GM18502 (cell line): ENCODE measurements around the gene LRRIQ4.

Experiments used
- ATAC-seq: cut with Tn5 transposase; IDR thresholded peaks from one replicate; pipeline ENCODE4 v1.9.1; 2021; ENCODE audit warnings: mild to moderate bottlenecking; ENCODE audit not compliant: unreplicated experiment, poor library complexity

The LRRIQ4 gene

DNA sequence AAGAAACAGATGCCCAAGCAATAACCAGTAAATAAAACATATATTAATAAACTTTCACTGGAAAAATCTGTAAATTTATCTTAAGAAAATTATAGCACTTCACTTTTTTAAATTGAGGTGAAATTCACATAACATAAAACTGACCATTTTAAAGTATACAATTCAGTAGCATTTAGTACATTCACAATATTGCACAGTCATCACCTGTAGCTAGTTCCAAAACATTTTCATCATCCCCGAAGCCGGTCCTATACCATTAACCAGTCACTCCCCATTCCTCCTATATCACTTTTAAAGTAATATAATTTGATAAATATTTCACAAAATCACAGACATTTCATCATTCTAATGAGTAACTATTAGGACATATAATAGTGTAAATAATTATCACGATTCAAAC lies 8.0 kb upstream of the LRRIQ4 start:
- ATAC-seq, result no peak

DNA sequence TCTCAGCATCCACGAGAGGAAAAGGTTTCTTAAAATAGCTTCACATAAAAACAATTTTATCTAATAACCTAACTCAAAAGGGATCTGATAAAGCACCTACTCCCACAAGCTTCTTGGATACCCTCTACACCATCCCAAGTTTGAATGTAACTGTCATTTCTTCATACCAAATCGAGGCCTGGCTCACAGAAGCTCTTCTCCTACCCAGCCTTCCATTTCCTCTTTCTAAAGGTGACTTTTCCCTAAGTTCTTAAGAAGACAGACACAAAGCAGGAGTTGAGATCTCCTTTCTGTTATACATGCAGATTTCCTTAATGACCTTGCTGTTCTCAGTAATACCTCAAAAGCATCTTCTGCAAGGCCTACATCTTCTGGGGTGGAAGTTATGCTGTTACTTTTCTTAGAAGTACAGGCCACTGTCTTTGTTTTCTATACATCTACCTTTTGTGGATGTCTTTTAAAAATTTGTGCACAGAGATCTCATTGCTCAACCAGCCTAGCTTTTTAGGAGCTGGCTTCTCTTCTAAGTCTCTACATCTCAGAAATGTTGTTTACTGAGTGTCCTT lies 3.4 kb upstream of the LRRIQ4 start:
- ATAC-seq, result no peak

DNA sequence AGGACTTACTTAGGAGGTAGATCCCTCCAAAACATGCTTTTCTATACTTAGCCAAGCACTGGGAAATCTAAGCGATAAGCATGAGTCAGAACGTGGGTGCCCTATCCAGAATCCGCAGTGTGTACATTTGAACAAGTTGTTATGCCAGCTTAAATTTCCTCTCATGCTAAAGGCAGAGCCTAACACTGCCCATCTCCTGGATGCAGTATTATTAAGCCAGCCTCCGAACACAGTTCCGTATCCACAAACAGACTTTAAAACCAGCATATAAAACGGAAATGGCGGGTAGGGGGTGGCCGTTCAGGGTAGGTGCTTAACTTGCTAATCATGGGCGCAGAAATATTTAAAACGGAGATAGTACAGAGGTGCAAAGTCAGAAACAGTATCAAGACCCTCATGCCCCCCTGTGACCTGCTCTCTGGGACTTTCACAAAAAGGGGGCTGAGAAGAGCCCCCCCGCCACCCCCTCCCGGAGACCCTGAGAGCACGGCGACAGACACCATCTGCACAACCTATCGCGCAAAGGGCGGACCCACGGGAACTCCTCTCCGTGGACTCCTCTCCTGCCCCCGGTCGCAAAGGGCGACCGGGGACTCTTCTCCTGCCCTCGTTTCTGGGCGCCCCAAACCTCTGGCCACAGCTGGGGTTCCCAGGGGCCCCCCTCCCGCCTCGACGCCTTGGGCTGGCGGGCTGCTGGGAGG lies 889 bp upstream of the LRRIQ4 start:
- no peak for ATAC-seq

DNA sequence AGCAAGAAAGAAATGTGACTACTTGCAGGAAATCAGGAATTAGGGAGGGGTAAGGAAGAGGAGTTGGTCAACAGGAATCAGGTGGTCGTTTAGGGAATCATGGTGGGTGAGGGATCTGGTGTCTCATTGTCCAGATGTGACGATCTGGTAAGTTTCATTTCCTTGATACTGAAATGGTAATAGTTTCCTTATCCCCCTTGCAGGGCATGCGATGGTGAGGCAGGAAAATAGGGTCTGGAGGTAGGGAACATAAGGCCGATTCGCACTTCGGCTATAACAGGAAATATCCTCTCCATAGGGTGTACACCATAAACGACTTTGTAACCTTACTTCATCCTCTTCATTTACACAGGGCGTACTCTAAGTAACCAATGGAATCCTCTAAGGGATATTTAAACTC lies 608 bp downstream of the LRRIQ4 start:
- no peak for ATAC-seq

DNA sequence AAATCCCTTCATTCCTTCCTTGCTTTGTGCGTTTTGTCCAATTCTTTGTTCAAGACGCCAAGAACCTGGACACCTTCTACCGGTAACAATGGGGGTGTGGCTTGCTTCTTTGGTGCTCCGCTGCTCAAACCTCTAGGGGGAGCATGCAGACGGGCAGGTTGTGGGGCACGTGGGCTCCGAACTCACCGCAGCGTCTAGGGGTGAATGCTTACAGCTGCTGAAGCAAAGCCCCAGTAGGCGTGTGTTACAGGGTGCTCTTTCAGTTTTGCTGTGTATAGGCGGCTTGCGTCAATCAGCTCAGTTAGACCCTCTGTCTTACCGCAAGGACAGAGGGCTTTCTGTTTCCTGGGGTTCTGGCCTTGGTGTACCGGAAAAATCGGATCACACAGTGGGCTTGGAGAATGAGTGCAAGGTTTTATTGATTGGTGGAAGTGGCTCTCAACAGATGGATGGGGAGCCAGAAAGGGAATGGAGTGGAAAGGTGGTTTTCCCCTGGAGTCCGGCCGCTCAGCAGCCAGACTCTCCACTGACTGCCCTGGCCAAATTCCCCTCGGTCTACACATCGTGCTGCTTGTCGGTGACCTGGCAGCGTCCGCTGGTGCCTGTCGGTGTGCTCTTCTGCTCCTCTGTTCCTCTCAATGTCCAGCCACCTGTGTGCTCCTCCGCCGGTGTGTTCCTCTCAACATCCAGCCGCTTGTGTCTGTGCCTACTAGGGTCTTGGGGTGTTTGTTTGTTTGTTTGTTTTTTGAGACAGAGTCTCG lies 1.3 kb downstream of the LRRIQ4 start:
- ATAC-seq, result peak; percentile 90

DNA sequence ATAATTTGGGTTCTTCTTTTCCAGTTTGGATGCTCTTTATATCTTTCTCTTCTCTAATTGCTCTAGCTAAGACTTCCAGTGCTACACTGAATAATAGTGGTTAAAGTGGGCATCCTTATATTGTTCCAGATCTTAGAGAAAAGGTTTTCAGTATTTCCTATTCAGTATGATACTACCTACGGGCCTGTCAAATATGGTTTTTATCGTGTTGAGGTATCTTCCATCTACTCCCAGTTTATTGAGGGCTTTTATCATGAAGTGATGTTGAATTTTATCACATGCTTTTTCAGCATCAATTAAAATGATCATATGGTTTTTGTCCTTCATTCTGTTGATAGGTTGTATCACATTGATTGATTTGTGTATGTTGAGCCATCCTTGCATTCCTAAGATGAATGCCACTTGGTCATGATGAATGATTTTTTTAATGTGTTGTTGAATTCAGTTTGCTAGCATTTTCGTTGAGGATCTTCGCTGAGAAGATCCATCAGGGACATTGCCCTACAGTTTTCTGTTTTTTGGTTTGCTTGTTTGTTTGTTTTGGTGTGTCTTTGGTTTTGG lies 3.0 kb downstream of the LRRIQ4 start:
- no peak for ATAC-seq

DNA sequence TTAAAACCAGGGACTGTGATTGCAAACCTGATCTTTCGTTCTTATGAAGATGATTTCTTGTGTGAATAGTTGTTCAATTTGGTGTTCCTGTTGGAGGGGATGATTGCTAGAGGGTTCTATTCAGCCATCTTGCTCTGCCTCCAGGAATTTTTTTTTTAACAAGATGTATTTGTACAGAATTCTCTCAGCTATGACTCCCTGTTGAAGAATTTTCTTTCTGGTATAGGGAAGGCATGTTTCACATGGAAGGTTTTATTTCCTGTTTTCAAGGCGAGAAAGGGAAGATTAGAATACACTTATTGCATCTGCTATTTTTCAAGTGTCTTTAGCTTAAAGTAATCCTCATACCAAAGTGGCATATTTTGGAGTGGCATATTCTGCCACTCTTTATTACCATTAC lies 5.6 kb downstream of the LRRIQ4 start:
- ATAC-seq, result no peak

DNA sequence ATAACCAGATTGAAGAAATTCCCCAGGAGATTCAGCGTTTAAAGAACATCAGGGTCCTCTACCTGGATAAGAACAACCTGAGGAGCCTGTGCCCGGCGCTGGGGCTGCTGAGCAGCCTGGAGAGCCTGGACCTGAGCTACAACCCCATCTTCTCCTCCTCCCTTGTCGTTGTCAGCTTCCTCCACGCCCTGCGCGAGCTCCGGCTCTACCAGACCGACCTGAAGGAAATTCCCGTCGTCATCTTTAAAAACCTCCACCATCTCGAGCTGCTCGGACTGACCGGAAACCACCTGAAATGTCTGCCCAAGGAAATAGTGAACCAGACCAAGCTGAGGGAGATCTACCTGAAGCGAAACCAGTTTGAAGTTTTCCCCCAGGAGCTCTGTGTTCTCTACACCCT lies 9.4 kb downstream of the LRRIQ4 start:
- ATAC-seq, result no peak

DNA sequence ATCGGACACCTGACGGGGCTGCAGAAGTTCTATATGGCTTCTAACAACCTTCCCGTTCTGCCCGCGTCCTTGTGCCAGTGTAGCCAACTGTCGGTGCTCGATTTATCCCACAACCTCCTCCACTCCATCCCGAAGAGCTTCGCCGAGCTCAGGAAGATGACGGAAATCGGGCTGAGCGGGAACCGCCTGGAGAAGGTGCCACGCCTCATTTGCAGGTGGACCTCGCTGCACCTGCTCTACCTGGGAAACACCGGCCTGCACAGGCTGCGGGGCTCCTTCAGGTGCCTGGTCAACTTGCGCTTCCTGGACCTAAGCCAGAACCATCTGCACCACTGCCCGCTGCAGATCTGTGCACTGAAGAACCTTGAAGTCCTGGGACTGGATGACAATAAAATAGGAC lies 9.9 kb downstream of the LRRIQ4 start:
- no peak for ATAC-seq

DNA sequence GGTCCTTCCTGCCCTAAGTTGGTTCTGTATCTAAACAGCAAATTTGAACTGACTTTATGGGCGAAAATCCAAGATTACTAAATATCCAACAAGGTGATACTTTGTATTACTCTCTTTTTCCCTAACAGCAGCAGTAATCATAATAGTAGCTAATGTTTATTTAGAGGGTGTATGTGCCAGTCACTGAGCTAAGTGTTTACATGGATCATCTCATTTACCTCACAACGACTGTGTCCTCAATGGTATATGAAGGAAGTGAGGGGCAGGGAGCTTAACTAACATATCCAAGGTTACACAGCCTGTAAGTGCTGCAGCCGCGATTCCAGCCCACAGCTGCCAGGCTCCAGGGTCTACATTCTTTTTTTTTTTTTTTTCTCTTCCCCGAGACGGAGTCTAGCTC lies 10.3 kb downstream of the LRRIQ4 start:
- no peak for ATAC-seq

DNA sequence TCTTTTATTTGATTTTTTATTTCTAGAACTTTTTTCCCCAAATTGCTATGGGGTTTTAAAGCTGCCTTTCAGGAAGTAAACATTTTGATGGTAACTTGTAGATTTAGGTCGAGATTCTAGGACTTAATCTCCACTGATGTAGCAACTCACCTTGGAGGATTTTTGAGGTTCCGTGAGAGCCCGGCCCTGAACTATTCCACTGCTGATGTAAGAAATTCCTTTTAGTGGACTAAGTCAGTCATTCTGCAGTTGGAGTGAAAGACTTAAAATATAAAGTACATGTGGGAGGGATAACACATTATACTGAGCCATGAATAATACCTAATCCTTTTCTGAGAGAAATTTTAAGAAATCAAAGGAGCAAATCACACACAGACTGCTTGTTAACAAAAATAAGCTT lies 12.6 kb downstream of the LRRIQ4 start:
- ATAC-seq, result no peak

DNA sequence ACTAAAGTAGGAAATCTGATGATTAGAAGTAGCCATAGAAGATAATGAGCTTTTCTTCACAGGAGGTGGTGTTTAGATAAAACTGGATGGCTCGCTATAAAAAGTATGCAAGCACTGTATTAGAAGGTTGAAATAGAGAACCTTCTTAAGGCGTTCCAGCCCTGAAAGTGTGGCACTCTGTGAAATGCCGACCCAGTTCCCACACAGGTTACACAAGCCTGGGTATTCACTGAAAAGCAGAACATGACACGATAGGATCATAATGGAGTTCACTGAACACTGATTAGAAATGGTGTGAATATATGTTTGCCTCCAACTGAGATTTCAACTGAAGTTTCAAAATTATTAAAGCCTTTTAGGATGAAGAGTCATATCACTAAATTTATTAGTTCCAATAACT lies 15.0 kb downstream of the LRRIQ4 start:
- ATAC-seq, result no peak

DNA sequence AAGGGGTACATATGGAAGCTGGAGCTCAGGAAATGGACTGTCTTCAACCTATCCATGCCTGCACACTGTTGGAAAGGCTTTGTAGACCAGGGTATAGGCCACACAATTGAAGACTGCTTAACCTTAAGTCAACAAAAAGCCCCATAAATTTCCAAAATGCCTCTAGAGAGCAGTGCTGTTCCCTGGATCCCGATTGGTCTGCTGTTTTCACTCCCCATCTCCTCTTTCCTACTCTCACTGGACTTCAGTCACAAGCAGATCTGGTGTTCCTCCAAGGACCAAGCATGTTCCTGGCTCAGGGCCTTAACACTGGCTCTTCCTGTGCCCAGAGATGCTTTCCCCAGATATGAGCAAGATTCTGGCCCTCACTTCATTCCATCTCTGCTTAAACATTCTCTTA lies 22.9 kb downstream of the LRRIQ4 start:
- peak; percentile 5 for ATAC-seq

DNA sequence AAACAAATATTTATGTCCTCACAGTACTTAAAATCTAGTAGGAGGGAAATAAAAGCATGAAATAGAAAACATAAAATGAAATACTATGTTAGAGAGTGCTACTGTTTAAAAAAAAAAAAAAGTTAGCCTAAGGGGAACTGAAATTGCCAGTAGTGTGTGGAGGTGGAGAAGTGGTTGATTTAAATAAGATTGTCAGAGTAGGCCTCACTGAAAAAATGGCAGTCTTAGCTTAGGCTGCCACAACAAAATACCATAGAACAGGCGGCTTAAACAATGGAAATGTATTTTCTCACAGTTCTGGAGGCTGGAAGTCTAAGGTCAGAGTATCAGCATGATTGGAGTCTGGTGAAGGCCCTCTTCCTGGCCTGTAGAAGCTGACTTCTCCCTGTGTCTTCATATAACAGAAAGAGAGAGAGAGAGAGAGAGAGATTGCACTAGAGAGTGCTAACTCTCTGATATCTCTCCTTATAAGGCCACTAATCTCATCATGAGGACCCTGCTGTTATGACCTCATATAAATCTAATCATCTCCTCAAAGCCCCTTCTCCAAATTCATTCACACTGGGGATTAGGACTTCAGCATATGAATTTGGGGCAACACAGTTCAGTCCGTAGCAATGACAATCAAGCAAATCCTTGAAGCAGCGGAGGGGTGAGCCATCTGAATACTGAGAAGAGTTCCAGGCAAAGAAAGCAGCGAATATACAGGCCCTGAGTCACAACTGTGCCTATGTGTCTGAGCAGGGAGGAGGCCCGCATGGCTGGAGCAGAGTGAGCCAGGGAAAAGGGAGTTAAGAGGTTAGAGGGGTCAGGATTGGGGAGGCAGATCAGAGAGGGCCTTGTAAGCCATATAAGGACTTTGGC lies 23.6 kb downstream of the LRRIQ4 start:
- peak; percentile 85 for ATAC-seq

DNA sequence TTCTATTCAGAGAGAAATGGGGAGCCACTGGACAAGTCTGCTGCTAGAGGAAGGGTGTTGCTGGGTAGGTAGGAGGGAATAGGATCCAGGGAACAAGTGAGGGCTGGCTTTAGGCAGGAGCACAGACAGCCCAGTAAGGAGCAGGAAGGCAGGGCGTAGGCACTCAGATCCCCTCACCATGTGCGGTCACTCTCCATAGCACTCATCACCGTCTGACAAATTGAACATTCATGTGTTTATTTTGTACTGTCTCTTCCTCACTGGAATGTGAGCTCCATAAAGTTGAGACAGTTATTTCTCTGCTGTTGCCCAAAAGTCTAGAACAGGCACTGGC lies 24.2 kb downstream of the LRRIQ4 start:
- no peak for ATAC-seq

DNA sequence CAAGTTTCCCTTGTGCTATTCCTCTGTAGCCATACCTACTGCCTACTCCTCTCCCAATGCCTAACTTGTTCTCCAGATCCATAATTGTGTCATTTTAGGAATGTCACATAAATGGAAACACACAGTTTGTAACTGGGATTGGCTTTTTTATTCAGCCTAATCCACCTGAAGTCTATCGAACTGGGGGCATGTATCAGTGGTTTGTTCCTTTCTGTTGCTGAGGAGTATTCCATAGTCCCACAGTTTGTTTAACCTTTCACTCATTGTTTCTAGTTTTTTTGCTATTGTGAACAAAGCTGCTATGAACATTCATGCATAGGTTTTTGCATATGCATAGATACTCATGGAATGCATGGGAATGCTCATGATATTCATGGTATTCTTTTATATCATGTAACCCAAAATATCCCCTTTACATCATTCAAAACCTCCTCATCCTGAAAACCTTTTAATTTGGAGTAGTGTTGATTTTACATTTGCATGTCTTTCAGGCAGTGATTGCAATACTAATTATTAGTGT lies 25.9 kb downstream of the LRRIQ4 start:
- no peak for ATAC-seq

DNA sequence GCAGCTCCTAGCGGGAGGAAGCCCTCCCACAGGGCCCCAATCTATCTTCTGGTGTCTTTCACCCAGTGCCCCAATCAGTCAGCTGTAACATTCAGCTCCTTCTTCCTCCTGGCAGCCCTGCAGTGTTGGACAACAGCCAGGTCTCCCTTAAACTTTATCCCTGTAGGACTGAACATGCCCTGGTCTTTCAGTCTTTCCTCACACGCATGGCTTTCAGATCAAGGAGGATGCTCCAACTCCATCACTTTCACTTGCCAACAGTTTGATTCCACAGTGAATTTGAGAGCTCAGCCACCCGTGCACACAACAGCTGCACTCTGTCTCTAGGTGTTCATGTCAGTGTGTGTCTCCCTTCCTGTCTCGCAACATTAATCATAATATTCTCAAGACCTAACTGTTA lies 28.5 kb downstream of the LRRIQ4 start:
- peak; percentile 81 for ATAC-seq

DNA sequence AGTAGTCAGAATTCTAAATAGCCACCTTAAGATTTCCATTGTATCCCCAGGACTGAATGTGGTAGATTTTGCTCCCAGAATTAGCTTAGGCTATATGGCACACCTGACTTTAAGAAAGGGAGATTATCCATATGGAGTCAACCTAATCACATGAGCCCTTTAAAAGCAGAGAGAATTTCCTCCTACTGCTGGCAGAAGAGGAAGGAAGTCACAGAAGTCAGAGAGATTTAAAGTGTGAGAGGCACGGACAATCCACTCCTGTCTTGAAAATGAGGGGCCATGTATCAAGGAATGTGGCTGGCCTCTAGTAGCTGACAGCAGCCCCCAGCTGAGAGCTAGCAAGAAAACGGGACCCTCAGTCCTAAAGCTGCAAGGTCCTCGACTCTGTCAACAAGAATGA lies 30.3 kb downstream of the LRRIQ4 start:
- ATAC-seq, result no peak

DNA sequence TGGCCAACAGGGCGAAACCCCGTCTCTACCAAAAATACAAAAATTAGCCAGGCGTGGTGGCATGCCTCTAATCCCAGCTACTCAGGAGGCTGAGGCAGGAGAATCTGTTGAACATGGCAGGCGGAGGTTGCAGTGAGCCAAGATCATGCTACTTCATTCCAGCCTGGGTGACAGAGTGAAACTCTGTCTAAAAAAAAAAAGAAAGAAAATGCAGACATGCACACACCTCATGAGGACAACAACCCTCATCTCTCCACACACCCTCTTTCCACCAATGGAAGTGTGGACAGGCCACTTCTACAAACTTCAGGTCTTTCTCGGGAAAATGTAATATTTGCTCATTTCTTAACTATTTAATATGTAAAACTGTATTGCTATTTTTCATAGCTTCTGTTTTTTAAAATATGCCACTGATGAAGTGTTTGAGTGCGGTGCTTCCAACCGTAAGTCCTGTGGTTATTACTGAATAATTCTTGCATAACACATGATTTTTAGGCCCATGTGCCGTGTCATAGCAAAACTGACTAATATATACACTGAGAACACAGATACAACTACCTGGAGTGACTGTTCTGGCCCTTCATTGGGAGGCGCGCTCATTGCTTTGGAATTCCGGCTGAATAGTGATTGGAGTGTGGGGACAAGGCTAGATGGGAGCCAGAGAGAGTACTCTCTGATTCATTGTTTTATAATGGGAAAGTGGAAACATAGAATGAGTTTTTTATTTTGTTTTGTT lies 34.0 kb downstream of the LRRIQ4 start:
- peak; percentile 98 for ATAC-seq

DNA sequence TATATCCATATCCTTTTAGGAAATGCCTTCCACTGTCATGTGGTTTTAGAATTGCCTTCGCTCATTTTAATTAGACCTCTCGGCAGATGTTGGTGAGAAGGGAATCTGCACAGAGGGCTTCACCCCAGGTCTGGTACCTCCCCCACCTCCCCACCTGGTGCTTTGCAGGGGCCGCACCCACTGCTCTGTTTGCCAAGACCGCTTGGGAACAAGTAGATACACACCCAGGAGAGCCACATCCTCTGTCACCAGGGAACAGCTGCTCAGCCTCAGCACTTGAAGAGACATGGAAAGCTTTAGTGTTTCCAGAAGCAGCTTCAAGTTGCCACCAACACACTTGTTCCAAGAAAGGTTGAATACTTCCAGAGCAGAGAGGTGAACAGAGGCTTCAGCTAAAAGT lies 35.2 kb downstream of the LRRIQ4 start:
- no peak for ATAC-seq
